Lower lobe of right lung (tissue), 2 donors: ENCODE data around the gene MARCKSL1. TPM values are rescaled to one million over a fixed set of nuclear protein-coding genes. Genes with fewer than 3 reads are reported as not detected.

ENCODE experiments used
- ATAC-seq, 2 donors: fragments of 200-7000 bp; cut with Tn5 transposase; one replicate each; pipeline ENCODE4 v1.9.1; 2020 to 2022; ENCODE audit warnings: mild to moderate bottlenecking in 2 of 2, moderate library complexity in 2 of 2
- DNase-seq: peaks from one replicate; pipeline ENCODE4 v3.0.0-alpha.2; 2020
- H3K27ac ChIP-seq: fragments of 200-600 bp; one replicate; pipeline ENCODE4 v1.8.0; 2022
- H3K27me3 ChIP-seq: fragments of 200-600 bp; one replicate; pipeline ENCODE4 v1.8.0; 2022; ENCODE audit warnings: low read depth
- H3K36me3 ChIP-seq: fragments of 200-600 bp; one replicate; pipeline ENCODE4 v1.8.0; 2022; ENCODE audit warnings: mild to moderate bottlenecking
- H3K4me1 ChIP-seq: fragments of 200-600 bp; one replicate; pipeline ENCODE4 v1.8.0; 2022
- H3K4me3 ChIP-seq: fragments of 200-600 bp; one replicate; pipeline ENCODE4 v1.8.0; 2022; ENCODE audit warnings: mild to moderate bottlenecking
- H3K9me3 ChIP-seq: fragments of 200-600 bp; one replicate; pipeline ENCODE4 v1.8.0; 2022
- CTCF ChIP-seq: fragments of 200-600 bp; IDR thresholded peaks from one replicate; pipeline ENCODE4 v1.8.0; 2022; ENCODE audit warnings: antibody characterized with exemption, mild to moderate bottlenecking
- intact Hi-C: fragments of 100-400 bp; cut with DNase I; formaldehyde crosslinking; loops from one replicate; pipeline ENCODE4 v1.11.0; 2022
- total RNA-seq: library from RNA; stranded (reverse); fragmentation: NEBNext Ultra II Directional; extraction: Animal tissue kit (Norgen Biotek cat#: 25700); gene quantifications from one replicate; pipeline ENCODE4 v1.2.1, GENCODE V29; 2021
- donor health status: DM: no; HTN: yes; CAD: no; lungs with severe emphysema.

The MARCKSL1 gene
- total RNA-seq, 1 donor from 2014 or later: 34.7 TPM

- peak within 1 kb of the TSS; percentile 44 for H3K4me3 ChIP-seq
- H3K27me3 ChIP-seq: no peaks in the 10 kb centered on the region
- H3K36me3 ChIP-seq: peaks cover 38% of the 10 kb centered on the region
- intact Hi-C loops: no loop called here
- ATAC-seq (no peak), DNase-seq (no peak)
- H3K9me3 ChIP-seq: no peaks in the 10 kb centered on the region
- TF ChIP-seq CTCF: no peak
- peak within 1 kb of the TSS; percentile 39 for H3K27ac ChIP-seq
- H3K4me1 ChIP-seq: peaks cover 15% of the 10 kb centered on the region
Measured at GRCh38 chr1:32362474-32363313, 26.7 kb upstream of the MARCKSL1 start, which contains the start of the genes FAM229A and TSSK3. Gene FAM229A (minus strand): TSS chr1:32362485. CDS start chr1:32362091, 394 bp downstream. Gene TSSK3 (plus strand): TSS chr1:32362539. CDS start chr1:32362702, 163 bp downstream.

- ATAC-seq (peak; percentile 72 to 76), DNase-seq (peak; percentile 57)
- TF ChIP-seq CTCF: peak; percentile 49
- H3K27ac ChIP-seq: peak overlapping the region; percentile 39
- H3K36me3 ChIP-seq: peaks cover 30% of the 10 kb centered on the region
- H3K4me3 ChIP-seq: peak overlapping the region; percentile 44
- intact Hi-C loops: no loop called here
- H3K9me3 ChIP-seq: no peaks in the 10 kb centered on the region
- H3K27me3 ChIP-seq: no peaks in the 10 kb centered on the region
- peaks cover 15% of the 10 kb centered on the region for H3K4me1 ChIP-seq
Measured at GRCh38 chr1:32361674-32362473, 25.8 kb upstream of the MARCKSL1 start.

DNA sequence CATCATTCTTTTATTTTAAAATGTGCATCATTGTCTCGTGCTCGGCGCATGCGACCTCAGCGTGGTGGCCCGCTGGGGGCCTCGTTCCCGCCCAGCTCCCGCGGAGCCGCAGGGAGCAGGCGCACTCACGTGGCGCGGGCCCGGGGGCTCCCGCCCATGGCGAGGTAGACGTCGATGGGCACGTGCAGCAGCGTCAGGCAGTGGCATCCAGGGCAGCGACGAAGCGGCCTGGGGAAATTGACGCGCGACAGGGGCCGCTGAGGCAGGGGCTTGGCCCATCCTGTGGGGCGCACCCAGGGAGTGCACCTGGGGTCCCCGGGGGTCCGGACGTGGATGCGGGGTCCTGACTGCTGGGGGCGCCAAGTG, 25.3 kb upstream of the MARCKSL1 start:
- H3K9me3 ChIP-seq: no peaks in the 10 kb centered on the region
- ATAC-seq (peak in 1 of 2 donors; percentile 23), DNase-seq (no peak)
- no peak for TF ChIP-seq CTCF
- peak overlapping the region; percentile 44 for H3K4me3 ChIP-seq
- no peaks in the 10 kb centered on the region for H3K27me3 ChIP-seq
- peaks cover 15% of the 10 kb centered on the region for H3K4me1 ChIP-seq
- no peak overlapping the region for H3K27ac ChIP-seq
- H3K36me3 ChIP-seq: peaks cover 24% of the 10 kb centered on the region
- intact Hi-C loops: no loop called here

DNA sequence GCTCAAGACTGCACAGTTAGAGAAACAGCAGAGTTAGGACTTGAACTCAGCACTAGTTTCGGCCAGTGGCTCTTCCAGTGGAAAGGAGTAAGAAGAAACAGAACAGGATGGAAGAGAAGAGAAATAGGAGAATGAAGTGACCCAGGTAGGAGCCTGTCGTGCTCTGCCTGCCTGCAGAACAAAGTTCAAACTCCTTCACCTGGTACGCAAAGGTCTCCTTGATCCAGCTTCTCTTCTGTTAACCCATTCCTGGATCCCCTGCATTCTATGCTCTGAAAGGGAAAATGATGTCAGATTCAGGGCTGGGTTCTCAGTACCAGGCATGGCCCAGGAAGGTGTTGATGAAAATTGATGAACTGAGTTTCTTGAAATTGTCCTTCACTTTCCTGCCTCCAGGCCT, 22.4 kb upstream of the MARCKSL1 start:
- no peaks in the 10 kb centered on the region for H3K27me3 ChIP-seq
- H3K27ac ChIP-seq: no peak overlapping the region
- peaks cover 2% of the 10 kb centered on the region for H3K36me3 ChIP-seq
- ATAC-seq (no peak), DNase-seq (no peak)
- peaks cover 20% of the 10 kb centered on the region for H3K4me1 ChIP-seq
- intact Hi-C loops: no loop called here
- no peak for TF ChIP-seq CTCF
- H3K4me3 ChIP-seq: no peak overlapping the region
- no peaks in the 10 kb centered on the region for H3K9me3 ChIP-seq

DNA sequence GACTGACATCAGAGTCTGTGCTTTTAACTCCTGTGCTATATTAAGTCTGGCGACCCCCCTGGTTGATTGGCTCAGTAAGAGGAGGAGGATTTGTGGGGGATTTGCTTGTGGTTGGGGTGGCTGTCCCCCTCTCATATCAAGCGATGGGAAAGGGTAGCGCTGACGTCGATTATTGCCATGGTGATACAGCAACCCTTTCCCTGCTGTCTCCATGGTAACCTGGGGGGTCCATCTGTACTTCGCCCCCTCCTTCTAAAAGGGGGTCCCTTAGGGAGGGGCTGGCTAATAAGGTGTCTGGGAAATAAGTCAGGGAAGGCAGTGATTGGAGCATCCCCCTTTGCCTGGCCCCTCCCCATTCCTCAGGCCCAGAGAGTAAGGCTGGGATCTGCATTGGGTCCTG, 21.6 kb upstream of the MARCKSL1 start:
- Histone ChIP-seq H3K27me3 (no peaks in the 10 kb centered on the region), H3K4me1 (peaks cover 27% of the 10 kb centered on the region), H3K36me3 (no peaks in the 10 kb centered on the region), H3K4me3 (no peak overlapping the region), H3K9me3 (no peaks in the 10 kb centered on the region), H3K27ac (no peak overlapping the region)
- DNase-seq: no peak
- no peak for TF ChIP-seq CTCF
- no peak for ATAC-seq
- intact Hi-C loops: no loop called here
